ENCODE data around the gene HINFP. TPM values are rescaled to one million over a fixed set of nuclear protein-coding genes. Genes with fewer than 3 reads are reported as not detected.
"Not testable (repeated sequence)": the region's sequence is repeated elsewhere in the genome, so short reads cannot be mapped to it uniquely, and the experiment has no call there.

HINFP gene
- total RNA-seq, 4 donors from 2014 or later, result 13.5 to 27.6 (median 15.4) TPM

DNA sequence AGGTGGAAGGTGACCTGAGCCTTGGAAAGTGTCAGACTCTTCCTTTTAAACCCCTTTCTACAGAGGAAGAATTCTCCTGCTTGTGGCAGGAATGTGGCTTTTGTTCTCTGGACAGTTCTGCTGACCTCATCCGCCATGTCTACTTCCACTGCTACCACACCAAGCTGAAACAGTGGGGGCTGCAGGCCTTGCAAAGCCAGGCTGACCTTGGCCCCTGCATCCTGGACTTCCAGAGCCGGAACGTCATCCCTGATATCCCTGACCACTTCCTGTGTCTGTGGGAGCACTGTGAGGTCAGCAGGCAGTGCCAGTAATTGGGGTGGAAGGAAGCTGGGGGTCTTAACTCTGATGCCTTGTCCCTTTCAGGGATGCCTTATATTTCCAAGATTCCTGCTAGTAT is 9.3 kb downstream of the HINFP start:
- Histone ChIP-seq H3K27ac (no peak overlapping the region), H3K36me3 (no peaks in the 10 kb centered on the region), H3K27me3 (no peaks in the 10 kb centered on the region), H3K9me3 (no peaks in the 10 kb centered on the region), H3K4me1 (no peaks in the 10 kb centered on the region), H3K4me3 (no peak overlapping the region)
- DNase-seq, result no peak
- intact Hi-C loops (cut with DNase I; ENCODE audit: low total_unique reads), result no loop called here
- TF ChIP-seq, protein P1, sequence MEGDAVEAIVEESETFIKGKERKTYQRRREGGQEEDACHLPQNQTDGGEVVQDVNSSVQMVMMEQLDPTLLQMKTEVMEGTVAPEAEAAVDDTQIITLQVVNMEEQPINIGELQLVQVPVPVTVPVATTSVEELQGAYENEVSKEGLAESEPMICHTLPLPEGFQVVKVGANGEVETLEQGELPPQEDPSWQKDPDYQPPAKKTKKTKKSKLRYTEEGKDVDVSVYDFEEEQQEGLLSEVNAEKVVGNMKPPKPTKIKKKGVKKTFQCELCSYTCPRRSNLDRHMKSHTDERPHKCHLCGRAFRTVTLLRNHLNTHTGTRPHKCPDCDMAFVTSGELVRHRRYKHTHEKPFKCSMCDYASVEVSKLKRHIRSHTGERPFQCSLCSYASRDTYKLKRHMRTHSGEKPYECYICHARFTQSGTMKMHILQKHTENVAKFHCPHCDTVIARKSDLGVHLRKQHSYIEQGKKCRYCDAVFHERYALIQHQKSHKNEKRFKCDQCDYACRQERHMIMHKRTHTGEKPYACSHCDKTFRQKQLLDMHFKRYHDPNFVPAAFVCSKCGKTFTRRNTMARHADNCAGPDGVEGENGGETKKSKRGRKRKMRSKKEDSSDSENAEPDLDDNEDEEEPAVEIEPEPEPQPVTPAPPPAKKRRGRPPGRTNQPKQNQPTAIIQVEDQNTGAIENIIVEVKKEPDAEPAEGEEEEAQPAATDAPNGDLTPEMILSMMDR (IDR thresholded peaks at IDR 0.05), result no peak

DNA sequence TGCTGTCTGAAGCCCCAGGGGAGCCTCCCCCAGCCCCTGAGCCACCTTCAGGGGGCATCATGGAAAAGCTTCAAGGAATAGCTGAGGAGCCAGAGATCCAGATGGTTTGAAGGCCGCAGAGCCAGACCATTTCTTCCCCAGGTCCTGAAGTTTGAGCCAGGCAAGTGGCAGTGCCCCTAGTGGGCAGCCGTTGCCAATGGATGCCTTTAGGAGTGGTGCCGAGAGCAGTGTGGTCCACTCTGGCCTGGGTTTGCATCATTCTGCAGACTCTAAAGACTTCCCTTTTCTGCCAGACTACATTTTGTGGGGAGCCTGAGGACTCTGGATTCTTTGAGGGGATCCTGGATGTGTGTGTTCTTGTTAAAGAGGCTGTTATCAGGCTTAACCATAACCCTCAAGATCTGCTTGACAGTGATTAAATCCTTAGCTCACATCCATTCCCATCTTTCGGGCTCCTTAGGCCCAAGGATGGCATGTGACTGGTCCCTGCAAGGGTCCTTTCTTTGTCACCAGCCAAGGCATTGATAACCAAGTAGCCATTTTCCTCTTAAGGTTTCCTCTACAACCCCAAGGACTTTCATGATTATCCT is 13.1 kb downstream of the HINFP start:
- no peaks in the 10 kb centered on the region for H3K36me3 ChIP-seq
- no peaks in the 10 kb centered on the region for H3K4me1 ChIP-seq
- H3K9me3 ChIP-seq, result no peaks in the 10 kb centered on the region
- no peak for DNase-seq
- TF ChIP-seq, protein P1 (IDR thresholded peaks at IDR 0.05), result peak in 1 of 4 experiments; percentile 15
- no peak for TF ChIP-seq POLR2A (IDR thresholded peaks at IDR 0.05)
- H3K4me3 ChIP-seq, result no peak overlapping the region
- intact Hi-C loops (cut with DNase I; ENCODE audit: low total_unique reads), result no loop called here
- no peak overlapping the region for H3K27ac ChIP-seq
- no peaks in the 10 kb centered on the region for H3K27me3 ChIP-seq

DNA sequence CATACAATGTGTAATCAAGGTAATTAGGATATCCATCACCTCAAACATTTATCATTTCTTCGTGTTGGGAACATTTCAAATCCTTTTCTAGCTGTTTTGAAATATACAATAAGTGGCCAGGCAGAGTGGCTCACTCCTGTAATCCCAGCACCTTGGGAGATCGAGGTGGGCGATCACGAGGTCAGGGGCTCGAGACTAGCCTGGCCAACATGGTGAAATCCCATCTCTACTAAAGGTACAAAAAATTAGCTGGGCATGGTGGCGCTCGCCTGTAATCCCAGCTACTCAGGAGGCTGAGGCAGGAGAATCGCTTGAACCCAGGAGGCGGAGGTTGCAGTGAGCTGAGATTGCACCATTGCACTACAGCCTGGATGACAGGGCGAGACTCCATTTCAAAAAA is 17.9 kb downstream of the HINFP start:
- H3K4me3 ChIP-seq; H3K27me3 ChIP-seq; intact Hi-C loops (cut with DNase I; ENCODE audit: low total_unique reads); H3K27ac ChIP-seq; H3K4me1 ChIP-seq; H3K9me3 ChIP-seq; H3K36me3 ChIP-seq; DNase-seq: not testable (repeated sequence)

DNA sequence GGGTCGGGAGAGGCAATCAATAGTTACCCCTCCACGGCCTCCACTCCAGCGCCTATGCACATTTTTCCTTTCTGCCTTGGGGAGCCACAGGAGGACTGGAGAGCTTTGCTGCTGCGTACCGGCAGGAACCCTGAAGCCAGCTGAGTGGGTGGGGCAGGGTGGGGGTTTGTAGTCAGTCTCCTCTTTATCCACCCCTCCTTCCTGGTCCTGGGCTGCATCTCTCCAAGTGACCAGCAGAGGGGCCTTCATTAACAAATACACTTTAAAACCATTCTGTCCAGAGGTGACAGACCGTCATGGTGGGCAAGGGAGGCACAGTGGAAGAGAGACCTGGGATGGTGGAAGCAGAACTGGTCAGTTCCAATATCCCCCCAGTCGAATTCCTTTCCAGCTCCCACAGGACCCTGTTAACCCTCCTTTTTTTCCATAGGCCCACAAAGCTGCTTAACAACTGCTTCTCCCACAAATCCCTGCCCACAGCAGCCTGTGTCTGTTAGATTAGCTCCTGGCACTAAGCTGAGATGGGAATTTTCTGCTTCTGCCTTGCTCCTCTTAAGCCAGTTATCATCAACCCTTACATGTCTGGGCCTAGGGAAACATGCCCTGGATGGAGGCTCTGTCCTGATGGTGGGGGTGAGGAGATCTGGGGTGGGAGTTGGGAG is 23.6 kb downstream of the HINFP start:
- TF ChIP-seq, protein P1 (IDR thresholded peaks at IDR 0.05), result peak; percentile 48 to 71 (median 58)
- no peak for TF ChIP-seq POLR2A (IDR thresholded peaks at IDR 0.05)
- Histone ChIP-seq H3K27ac (no peak overlapping the region), H3K9me3 (no peaks in the 10 kb centered on the region), H3K27me3 (no peaks in the 10 kb centered on the region), H3K36me3 (no peaks in the 10 kb centered on the region), H3K4me3 (no peak overlapping the region), H3K4me1 (peaks cover 0 to 7% of the 10 kb centered on the region in 2 donors)
- DNase-seq, result peak; percentile 46 to 56
- intact Hi-C loops (cut with DNase I; ENCODE audit: low total_unique reads), result no loop called here

DNA sequence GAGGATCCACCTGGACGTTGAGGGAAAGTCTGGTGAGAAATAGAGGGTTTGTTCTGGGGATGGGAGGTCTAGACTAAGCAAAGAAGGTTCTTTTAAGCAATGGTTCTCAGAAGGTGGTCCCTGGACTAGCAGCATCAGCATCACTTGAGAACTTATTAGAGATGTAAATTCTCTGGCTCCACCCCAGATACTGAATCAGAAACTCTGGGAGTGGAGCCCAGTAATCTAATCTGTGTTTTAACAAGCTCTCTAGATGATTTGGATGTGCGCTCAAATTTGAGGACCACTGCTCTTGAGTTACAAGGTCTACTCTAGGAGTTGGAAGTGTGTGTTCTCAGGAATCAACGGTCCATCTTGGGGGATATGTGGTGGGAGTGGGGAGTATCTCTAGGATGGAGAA is 24.2 kb downstream of the HINFP start:
- TF ChIP-seq, protein P1 (IDR thresholded peaks at IDR 0.05), result no peak
- no peak for TF ChIP-seq POLR2A (IDR thresholded peaks at IDR 0.05)
- Histone ChIP-seq H3K36me3 (no peaks in the 10 kb centered on the region), H3K4me3 (no peak overlapping the region), H3K9me3 (no peaks in the 10 kb centered on the region), H3K27ac (no peak overlapping the region), H3K27me3 (no peaks in the 10 kb centered on the region), H3K4me1 (peaks cover 0 to 7% of the 10 kb centered on the region in 2 donors)
- intact Hi-C loops (cut with DNase I; ENCODE audit: low total_unique reads), result no loop called here
- DNase-seq, result no peak
